ENCODE measurements around the gene TRANK1.
"Not testable (repeated sequence)": the region's sequence is repeated elsewhere in the genome, so short reads cannot be mapped to it uniquely, and the experiment has no call there.

Gene TRANK1

GRCh38 chr3:36911990-36912804, 32.7 kb downstream of the TRANK1 start:
- DNase-seq: no peak

DNA sequence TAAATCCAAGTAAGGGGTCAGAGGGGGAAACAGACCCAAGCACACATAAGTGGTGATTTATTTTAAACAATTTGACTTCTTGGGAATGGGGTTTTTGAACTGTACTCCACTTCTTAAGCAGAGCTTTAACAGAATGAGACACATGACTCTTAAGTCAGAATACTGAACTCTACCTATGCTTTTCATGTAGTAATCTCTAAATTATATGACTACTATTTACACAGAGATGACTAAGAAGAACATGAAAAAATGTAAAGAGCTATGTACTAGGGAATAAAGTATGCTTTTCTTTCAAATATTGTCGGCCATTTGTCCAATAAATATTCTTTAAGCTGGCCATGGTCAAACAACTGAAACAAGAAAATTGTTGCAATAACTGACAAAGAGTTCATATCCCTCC, 35.2 kb downstream of the TRANK1 start:
- DNase-seq: no peak

DNA sequence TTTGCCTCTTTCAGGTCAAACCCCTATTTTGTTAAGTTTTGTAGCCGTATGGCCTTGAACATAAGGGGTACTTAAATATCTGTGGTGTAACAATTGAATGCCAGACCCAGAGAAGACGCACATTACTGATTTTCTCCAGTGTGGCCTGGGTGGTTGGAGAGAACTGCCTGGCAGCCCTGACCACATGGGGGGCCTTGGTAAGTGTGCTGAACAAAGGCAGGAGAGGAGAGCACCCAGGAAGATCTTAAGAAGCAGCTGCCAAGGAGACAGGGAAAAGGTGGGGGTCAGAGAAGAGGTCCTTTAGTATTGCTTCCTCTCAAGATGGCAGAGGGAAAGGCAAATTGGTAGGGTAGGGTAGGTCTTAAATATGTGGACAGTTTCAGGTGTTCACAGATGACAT, 35.7 kb downstream of the TRANK1 start:
- DNase-seq: no peak

- no peak for DNase-seq
Observed at GRCh38 chr3:36908647-36909180, 36.1 kb downstream of the TRANK1 start.

GRCh38 chr3:36907911-36908646, 36.8 kb downstream of the TRANK1 start:
- DNase-seq: no peak

DNA sequence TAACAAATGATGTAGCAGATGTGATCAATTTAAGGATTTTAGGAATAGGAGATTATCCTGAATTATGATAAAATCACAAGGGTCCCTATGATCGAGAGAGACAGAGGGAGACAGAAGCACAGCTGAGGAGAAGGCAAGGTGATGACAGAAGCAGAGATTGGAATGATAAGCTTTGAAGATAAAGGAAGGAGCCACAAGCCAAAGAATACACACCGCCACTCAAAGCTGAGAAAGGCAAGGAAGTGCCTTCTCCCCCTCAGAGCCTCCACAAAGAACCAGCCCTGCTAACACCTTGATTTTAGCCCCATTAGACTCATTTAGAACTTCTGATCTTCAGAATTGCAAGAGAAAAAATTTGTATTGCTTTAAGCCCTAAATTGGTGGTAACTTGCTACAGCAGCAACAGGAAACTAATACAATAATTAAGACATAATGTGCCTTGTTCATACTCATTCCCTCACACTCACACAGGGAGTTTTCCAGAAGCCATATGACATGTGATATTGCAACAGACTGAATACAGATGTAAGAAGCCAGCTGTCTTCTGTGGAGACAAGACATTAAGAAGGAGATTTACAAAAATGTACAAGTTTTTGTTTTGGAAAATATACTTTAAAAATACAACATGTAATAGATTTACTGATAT, 38.2 kb downstream of the TRANK1 start:
- DNase-seq: no peak

DNA sequence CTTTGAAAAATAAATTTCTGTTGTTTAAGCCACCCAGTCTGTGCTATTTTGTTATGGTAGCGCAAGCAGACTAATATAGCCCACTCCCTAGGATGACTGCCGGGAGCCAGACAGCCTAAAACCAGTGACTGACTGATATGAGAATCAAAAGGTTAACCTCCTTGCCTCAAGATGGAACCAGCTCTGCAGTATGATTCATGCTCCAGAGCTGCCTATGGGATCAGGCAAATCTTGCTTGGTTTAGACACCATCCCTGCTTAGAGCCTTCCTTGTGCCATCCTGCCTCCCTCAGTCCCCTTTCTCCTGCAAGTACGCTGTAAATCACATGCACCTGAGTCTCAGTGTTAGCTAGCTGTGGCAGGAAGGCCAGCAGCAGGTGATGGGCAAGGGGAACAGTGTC, 39.3 kb downstream of the TRANK1 start:
- no peak for DNase-seq

GRCh38 chr3:36904641-36905040, 40.2 kb downstream of the TRANK1 start:
- no peak for DNase-seq

DNA sequence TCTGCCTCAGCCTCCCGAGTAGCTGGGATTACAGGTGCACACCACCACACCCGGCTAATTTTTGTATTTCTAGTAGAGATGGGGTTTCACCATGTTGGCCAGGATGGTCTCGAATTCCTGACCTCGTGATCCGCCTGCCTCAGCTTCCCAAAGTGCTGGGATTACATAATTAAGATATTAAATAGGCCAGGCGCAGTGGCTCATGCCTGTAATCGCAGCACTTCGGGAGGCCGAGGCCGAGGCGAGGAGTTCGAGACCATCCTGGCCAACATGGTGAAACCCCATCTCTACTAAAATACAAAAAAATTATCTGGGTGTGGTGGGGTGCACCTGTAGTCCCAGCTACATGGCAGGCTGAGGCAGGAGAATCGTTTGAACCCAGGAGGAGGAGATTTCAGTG, 40.8 kb downstream of the TRANK1 start:
- not testable (repeated sequence) for DNase-seq

DNA sequence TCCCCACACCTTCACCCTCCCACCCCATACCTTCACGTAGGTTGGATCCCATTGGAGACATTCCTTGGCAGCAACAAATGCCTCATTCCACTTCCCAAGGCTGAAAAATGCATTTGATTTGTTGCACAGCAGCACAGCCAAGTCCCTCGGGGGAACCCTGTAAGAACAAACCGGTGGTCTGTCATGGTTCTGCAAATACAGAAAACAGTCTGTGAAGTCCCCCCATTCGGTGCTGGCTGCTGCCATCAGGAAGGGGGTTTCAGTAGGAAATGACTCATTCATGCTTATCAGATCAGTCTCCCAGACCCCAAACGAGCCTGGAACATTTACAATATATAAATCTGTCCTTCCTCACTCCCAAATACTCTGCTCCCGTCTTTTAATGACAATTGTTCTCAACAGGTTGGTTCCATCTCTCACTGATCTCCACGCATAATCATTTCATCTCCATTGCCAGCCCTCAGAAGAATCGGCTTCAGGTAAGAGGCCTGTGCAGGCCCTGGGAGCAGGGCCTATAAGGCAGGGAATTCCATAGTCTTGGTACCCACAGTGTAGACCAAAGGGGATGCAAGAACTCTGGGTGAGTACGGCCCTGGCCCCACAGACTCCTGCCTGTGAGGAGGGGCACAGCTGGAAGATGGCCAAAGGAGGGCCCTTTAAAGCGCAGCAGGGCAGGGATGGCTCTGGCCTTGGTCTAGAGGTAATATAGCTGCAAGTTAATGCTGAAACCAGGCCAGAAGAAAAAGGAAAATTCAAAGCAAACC, 41.6 kb downstream of the TRANK1 start:
- DNase-seq: no peak

- DNase-seq: no peak
Observed at GRCh38 chr3:36901588-36901987, 43.3 kb downstream of the TRANK1 start.

DNA sequence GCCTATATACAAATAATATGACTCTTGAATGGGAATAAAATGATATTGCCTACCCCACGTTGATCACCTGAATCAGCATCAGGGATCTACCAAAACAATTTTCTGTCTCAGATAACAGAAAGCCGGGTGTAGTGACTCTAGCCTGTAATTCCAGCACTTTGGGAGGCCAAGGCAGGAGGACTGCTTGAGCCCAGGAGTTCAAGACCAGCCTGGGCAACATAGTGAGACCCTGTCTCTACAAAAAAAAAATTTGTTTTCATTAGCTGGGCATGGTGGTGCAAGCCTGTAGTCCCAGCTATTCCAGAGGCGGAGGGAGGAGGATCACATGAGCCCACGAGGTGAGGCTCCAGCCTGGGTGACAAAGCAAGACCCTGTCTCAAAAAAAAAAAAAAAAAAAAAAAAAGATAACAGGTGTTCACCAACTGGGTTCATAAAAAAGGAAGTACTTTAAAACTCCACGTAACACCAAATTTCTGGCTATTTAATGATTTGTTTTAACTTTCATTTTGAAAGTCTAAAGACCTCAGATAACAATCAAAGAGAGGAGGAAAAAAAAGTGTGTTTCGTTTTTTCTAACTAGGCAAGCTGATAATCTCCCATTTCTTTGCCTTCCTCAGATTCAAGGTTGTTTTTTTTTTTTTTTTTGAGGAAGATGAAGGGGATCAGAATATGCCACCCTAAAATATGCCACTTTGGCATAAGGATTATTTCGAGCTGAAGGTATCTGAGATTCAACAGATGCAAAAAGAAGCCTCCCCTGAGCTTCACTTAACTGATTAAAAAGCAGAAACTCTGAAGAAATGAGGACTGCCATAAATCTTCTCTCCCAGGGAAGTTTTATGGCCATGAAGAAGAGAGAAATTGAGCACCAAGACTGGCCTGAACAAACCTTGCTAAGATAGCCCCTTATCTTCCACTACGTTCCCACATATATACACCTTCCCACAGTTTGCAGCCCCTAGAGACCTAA, 44.1 kb downstream of the TRANK1 start:
- DNase-seq: no peak

DNA sequence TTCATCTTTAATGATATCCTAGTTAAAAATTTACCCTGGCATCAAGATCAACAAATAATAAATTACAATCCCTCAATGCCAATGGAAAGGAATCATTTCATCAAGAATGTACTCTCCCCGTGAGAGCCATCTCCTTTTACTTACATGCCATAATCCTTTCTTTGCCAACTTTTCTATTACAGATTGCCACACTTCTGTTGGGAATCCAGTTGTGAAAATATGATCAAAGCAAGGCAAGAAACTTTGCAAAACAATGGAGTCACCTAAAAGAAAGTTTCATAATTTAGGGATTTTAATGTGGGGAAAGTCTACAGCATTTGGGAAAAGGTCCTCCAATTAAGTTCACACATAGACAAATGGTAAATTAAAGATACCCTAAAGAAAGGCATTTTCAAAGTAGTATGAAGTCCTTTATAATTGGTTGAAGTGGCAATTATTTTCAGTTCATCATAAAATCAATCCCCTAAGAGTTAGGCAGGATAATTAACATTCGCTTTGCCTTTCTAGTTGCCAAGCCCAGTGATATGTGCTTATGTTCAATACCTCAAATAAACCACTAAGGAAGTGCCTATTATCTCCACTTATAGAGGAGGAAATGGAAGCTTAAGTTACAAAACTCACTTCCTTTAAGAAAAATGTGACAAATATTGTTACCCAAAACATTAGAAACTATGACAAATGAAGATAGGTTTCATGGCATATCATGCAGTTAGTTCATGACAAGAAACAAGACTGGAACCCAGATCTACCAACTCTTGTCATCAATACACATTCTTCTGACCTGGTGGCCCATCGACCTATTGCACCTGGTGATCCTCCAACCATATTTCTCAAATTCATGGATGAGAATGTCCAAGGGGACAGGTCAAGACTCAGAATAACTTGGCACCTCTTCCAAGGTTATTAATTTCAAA, 49.1 kb downstream of the TRANK1 start:
- DNase-seq: no peak

GRCh38 chr3:36894914-36895313, 49.9 kb downstream of the TRANK1 start:
- DNase-seq: no peak

DNA sequence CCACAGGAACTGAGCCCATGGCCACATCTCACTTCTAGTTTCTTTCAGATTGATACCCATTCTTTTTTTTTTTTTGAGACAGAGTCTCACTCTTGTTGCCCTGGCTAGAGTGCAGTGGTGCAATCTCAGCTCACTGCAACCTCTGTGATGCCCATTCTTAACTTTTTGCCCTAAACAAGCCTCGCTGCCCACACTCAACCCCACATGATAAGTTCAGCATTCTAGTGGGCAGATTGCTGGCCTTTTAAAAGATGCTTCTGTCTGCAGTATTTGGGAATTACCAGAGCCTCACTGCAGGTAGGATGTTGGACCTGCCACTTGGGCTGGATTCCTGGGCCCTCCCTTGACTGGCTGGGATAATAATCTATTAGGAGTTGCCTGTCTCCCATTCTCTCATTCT, 51.0 kb downstream of the TRANK1 start:
- no peak for DNase-seq

DNA sequence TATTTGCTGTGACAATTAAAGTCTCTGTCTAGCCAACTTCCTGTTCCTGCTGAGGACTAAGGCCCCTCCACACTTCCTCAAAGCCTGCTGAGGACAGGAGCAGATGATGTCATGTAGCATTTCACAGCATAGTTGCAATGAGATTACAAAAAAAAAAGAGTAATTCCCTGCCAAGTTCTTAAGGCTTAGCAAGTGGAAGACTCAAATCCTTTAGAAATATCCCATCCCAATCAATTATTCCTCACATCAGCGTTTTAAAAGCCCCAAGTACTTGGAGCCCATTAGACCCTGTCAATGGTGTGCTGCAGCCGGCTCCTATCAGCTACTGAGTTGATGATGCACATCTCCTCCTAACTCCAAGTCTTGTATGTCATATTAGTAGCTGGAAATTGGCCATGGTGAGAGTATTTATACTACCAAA, 51.7 kb downstream of the TRANK1 start:
- no peak for DNase-seq

DNA sequence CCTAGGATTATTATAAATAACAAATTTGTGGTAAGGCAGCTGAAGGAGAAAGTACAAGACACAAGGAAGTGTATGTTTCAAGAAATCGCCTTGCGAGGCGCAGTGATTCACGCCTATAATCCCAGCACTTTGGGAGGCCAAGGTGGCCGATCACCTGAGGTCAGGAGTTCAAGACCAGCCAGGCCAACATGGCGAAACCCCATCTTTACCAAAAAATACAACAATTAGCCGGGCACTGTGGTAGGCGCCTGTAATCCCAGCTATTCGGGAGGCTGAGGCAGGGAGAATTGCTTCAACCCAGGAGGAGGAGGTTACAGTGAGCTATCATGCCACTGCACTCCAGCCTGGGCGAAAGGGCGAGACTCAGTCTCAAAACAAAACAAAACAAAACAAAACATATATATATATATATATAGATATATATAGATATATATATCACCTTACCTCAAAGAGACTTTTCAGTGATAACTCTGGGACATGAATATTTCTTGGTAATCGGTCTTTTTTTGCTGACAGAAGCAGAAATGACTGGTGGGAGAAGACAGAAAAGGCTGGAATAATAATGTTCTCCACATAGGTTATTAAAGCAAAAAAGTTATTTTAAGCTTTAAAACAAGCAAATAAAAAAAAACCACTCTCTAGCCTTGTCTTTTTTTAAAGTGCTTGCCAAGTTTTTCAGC, 52.3 kb downstream of the TRANK1 start:
- DNase-seq: no peak

- DNase-seq: no peak
Observed at GRCh38 chr3:36891701-36892160, 53.1 kb downstream of the TRANK1 start.

DNA sequence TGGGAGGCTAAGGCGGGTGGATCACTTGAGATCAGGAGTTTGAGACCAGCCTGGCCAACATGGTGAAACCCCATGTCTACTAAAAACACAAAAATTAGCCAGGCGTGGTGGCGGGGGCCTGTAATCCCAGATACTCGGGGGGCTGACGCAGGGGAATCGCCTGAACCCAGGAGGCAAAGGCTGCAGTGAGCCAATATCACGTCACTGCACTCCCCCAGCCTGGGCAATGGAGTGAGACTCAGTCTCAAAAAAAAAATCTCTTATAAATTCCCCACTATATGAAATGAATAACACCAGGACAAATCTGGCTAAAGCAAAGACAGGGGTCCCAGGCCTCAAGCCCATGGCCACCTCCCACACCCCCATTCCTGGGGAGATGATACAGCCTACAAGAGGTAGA, 53.8 kb downstream of the TRANK1 start:
- DNase-seq: not testable (repeated sequence)

DNA sequence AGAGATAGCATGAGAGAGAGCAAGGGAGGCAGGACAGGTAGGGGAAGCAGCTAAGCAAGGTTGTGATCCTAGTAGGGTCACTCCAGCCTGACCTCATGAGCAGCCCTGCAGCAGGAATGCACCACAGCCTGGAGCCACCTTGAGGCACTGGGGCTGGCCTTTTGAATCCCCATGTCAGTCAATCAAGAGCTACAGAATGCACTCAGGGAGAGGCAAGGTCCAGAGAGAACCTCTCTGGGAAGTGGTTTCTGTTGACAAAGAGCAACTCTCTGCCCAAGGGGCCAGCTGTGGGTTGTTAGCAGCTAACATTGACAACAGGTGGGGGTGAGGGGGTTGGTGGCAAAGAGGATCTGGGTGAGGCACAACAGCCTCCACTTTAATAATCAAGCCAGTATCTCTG, 54.6 kb downstream of the TRANK1 start:
- no peak for DNase-seq

Data from NCI-H748 treated with DMSO at 0.1 percent for 48 hours (cell line).